ENCODE results near the gene BRSK1.

The BRSK1 gene

GRCh38 chr19:55253842-55254624, 29.8 kb upstream of the BRSK1 start:
- peak in 3 of 14 donors; percentile 5 to 26 (median 19) for DNase-seq

GRCh38 chr19:55254625-55254977, 29.2 kb upstream of the BRSK1 start:
- DNase-seq: no peak

DNA sequence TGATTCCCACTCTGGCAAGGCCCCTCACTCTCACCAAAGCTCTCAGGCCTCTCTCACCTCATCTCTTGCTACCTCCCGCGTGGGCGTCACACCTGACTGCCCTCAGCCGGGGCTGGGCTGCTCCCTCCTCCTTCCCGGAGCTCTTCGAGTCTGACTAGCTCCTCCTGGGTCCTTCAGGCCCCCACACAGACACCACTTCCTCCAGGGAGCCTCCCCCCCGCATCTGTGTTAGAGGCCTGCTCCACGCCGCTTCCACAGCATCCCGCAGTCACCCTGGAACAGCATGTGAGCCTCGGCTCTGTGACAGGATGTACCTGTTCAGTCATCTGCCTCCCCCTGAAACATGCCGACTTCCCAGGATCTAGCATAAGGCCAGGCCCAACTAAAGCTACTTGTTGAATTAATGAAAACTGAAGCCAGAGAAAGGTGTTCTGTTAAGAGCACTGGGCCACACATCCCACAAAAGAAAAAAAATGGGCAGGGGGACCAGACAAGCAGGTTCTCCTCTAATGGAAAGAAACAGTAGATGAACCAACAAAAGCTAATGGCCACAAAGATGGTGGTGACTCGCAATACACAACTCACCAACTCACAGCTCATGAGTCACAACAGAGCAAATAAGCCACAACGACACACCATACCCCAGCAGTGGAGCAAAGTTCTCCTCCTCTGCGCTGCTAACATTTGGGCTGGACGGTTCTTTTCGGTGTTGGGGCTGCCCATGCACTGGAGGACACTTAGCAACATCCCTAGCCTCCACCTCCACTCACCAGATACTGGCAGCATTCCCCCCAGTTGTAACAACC, 28.0 kb upstream of the BRSK1 start:
- DNase-seq: no peak

GRCh38 chr19:55256562-55257460, 27.0 kb upstream of the BRSK1 start:
- no peak for DNase-seq

DNA sequence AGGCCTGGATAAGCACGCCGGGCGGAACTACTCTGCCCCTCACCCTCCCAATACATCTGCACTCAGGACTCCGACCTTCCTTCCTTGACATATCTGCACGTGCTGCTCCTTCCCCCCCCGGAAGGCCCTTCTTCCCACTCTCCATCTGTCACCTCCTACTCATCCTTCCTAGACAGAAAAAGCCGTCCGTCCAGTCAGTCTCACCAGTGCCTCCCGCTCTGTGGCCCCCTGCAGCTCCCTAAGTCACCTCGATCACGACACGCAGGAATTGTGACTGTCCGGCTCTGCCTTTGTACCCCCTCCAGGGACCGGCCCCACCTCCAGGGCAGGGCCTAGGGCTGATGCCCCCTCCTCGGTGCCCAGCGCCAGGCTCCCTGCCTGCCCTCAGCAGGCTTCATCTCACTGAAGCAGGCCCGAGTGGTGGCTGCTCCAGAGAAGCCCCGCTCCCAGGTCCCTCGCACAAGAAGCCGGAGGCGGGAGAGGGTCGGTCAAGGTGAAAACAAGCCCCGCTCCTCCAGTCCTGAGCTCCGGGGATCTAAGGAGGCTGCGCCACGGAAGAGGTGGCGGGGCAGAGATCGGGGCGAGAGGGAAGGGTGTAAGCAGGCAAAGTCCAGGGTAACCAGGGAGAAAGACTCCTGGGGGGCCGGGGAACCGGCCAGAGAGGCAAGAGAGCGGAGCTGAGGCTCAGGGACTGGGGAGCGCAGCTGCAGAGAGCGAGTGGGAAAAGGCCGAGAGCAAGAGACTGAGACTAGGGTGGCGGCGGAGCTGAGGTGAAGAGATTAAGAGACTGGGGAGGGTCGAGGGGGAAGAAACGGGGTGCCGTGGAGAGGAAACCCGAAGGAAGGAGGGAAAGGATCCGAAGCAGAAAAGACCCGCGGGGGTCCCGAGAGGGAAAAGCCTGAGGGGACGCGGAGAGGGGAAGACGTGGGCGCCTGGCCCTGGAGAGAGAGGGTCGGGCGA, 26.1 kb upstream of the BRSK1 start:
- peak in 1 of 14 donors; percentile 29 for DNase-seq

DNA sequence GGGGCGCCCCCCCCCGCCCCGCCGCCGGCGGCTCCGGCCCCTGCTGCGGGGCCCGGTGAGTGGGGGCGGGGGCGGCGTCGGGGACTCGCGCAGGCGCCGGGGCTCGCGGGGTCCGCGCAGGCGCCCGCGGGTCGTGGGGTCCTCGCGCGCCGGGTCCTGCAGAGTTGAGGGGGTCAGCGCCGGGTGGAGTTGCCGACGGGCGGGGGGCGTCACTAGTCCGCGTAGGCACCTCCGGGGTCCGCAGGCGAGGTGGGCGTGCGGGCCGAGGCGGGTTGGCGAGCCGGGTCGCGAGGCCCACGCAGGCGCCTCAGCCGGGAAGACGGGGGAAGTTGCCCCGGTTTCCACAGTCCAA, 25.3 kb upstream of the BRSK1 start:
- no peak for DNase-seq

DNA sequence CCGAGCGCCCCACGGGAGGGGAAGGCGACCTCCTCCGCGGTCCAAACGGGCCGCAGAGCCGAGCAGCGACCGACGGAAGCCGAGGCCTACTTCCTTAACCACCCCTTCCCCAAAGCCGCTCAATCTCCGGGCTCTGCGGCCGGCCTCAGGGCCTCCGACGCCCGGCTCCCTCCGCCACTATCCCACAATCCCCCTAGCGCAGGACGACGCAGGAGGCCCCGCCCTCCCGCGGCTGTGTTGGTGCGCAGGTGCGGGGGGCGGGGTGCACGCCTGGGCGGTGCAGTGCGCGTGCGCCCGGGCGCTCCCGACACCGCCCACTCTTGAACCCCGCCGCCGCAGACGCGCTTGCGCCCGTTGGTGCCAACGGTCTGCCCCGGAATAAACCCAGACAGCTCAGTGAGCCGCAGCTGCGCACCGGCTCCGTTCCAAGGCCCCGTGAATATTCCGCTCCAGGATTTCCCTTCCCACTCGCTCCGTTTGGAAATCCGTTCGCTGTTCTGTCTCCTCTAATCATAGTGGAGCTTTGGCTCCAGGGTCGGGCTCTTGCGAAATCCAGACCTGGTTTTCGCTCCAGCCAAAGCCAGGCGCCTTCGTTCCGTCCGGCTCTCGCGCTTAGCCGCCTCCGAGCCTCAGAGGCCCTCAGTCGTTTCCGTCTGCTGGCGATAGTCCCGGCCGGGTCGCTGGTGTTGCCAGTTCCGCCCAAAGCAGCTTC, 24.8 kb upstream of the BRSK1 start, which contains the start of gene PPP6R1:
PPP6R1 (minus strand) TSS at position 190 of the 712 bp plus-strand sequence. CDS start 11,914 bp downstream, outside the sequence.
- peak; percentile 77 to 99 (median 97) for DNase-seq

DNA sequence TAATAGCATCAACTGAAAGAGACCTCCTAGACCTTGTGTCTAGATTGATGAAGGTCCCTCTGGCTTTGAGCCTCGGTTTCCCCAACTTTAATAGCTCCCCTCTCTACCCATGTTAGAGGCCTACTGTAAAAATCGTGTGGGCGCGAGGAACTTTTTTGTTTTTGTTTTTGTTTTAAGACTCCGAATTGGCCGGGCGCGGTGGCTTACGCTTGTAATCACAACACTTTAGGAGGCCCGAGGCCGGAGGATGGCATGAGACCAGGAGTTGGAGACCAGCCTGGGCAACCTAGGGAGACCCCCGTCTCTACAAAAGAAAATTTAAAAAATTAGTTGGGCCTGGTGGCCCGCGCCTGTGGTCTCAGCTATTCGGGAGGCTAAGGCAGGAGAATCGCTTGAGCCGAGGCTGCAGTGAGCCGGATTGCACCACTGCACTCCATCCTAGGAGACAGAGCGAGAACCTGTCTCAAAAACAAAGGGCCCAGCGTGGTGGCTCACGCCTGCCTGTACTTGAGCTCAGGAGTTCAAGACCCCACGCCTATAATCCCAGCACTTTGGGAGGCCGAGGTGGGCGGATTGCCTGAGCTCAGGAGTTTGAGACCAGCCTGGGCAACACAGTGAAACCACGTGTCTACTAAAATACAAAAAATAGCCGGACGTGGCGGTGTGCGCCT, 24.1 kb upstream of the BRSK1 start:
- peak in 2 of 14 donors; percentile 25 to 39 for DNase-seq

- DNase-seq: no peak
These were observed 22.1 kb upstream of the BRSK1 start for GRCh38 chr19:55261671-55262126.

- DNase-seq: no peak
These were observed 21.4 kb upstream of the BRSK1 start for GRCh38 chr19:55262359-55262758.

- DNase-seq: no peak
These were observed 19.3 kb upstream of the BRSK1 start for GRCh38 chr19:55264531-55264930.

DNA sequence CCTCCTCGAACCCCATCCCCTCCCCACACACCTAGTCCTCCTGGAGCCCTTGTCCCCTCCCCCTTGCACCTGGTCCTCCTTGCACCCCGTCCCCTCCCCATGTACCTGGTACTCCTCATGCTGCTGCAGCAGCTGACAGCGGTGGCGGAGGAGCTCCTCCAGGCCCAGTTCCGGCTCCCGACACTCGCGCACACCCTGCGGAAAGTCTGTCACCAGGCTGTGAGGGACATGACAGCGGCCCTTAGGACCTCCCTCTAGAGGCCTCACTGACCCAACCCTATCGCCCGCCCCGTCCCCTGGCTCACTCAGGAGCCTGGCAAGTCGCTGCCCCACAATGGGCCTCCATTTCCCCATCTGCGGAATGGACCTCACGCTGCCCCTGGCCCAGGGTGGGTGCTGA, 18.6 kb upstream of the BRSK1 start:
- no peak for DNase-seq

DNA sequence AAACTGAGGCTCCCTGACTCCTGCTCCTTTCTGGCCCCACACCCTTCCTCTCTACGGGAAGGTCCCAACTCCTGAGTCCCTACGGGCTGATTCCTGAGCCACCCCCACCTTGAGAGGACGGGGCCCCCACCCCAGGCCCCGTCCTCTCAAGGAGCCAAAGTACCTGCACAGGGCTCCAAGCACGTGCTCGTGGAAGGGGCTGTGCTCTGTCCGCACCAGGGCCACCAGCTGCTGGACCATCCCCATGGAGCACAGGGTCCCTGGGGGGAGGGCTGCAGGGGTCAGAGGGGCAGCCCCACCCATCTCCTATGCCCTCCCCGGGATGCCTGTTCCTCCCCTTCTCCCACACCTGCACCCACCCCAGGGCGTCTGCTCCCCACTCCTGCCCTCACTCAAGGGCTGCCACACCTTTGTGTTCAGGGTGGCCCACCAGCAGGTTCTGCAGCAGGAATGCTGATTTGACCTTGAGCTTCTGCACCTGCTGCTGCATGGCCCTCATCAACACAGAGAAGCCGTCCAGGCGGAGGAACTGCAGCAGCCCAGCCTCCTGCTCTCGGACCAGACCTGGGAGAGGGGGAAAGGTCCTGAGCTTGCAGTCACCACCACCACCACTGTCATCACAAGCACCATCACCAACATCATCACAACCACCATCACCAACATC, 17.9 kb upstream of the BRSK1 start:
- DNase-seq: no peak

GRCh38 chr19:55266404-55266803, 17.4 kb upstream of the BRSK1 start:
- no peak for DNase-seq

GRCh38 chr19:55266840-55267239, 17.0 kb upstream of the BRSK1 start:
- DNase-seq: no peak

DNA sequence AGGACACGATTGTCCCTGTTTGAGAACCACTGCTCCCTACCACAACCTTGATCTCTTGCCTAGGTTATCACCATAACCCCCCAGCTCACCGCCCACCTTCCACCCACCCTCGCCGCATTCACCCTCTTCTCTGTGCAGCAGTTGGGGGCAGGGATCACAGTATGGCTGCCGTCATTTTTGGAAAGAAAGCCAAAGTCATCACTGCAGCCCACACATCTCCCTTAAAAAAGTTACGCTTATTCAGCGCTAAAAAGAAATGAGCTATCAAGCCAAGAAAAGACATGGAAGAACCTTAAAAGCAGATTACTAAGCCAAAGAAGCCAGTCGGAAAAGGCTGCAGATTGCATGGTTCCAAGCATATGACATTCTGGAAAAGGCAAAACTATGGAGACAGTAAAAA, 14.5 kb upstream of the BRSK1 start:
- no peak for DNase-seq

DNA sequence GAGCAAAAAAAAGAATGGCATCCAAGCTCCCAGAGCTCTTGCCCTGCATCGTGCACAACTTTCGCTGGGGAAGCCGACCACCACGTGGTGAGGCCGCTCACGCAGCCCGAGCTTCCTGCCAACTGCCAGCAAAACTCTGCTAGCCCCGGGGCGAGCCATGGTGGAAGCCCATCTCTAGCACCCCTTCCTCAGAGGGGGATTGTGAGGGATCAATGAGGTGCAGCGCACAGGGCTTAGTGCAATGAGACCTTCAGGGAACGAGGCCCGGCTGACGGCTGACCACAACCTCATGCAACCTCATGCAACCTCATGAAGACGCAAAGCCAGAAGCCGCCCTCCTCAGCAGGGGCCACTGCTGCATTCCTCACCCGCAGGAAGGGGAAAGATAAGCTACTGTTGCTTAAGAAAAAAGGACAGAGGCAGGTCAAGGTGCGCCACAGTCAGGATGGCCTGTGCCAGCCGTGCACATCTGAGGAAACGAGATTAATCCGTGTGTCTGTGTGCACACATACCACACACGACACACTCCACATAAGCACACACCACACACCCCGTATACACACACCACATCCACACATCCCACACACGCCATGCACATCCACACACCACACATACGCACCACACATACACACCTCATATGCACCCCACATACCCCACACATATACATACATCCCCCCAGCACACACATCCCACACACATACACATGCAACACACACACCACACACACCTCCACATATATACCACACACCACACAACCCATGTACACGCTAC, 13.4 kb upstream of the BRSK1 start:
- DNase-seq: no peak

- DNase-seq: no peak
These were observed 11.7 kb upstream of the BRSK1 start for GRCh38 chr19:55272142-55272541.

All from C1 segment of cervical spinal cord (tissue), 14 donors.